ENCODE data around the gene CAPN13. TPM values are rescaled to one million over a fixed set of nuclear protein-coding genes. Genes with fewer than 3 reads are reported as not detected.

CAPN13 gene
- total and polyA plus RNA-seq, 2 of the 4 experiments (the other 2 are of a cell fraction): not detected

DNA sequence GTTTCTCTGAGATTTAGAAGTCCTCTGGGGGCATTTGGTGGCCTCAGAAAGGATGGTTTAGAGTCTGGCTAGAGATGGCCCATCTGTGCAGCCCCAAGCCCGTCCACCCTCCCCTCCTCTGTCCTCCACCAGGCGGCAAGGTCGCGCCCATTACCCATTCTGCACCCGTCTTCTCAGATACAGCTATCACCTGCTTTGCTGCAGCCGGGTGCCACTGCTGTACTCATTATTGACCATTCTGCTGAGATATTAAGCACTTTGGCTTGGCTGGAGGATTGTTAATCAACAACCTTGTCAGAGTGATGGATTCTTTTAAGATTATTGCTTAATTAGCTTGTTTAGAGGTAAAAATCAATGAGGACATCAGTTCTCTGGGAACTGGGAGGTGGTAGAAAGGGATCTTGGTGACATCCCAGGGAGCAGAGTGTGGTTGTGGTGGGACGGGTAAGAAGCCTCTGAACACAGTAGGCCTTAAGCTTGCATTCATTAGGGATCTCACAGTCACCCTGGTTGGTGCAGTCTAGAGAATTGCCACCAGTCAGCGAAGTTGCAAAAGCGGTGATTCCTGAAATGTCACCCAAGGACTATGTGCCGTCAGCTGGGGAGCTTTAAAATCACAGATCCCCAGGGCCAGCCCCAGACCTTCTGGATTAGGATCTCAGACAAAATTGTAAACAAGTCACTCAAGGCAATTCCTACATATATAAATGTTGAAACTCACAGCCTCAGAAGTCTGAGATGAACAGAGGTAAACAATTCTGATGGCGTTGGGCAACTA is 90.9 kb downstream of the CAPN13 start:
- in situ Hi-C loops (cut with MboI; ENCODE audit: low sequenced_read_pairs): loop anchor here (5.0 to 10.0 kb wide), 3 partner anchors 458 to 806 kb away; no protein-coding TSS in a partner anchor
- dilution Hi-C loops (cut with HindIII; ENCODE audit: low sequenced_read_pairs, unreplicated experiment): no loop called here
- intact Hi-C loops (cut with micrococcal nuclease): loop anchor here (10.0 kb wide), 1 partner anchor 718 kb away; no protein-coding TSS in a partner anchor

More for the DNA sequence above, 90.9 kb downstream of the CAPN13 start:
- Histone ChIP-seq H3K14ac (replicated peaks; ENCODE audit: low read depth, low read length) (no peak overlapping the region), H3K4me3 (ENCODE audit: insufficient read depth, low read depth, low read length) (no peak overlapping the region), H2BK15ac (ENCODE audit: low read depth, low read length) (no peak overlapping the region), H3K79me1 (ENCODE audit: low read depth in 1 of 2, low read length in 2 of 2) (no peaks in the 10 kb centered on the region), H3K18ac (ENCODE audit: low read depth, low read length) (no peak overlapping the region), H4K91ac (ENCODE audit: insufficient read depth, low read depth, low read length) (no peak overlapping the region), H2AK5ac (ENCODE audit: low read depth, low read length) (no peak overlapping the region), H4K8ac (ENCODE audit: low read depth in 2 of 2, low read length in 2 of 2) (no peak overlapping the region), H3K27me3 (ENCODE audit: control insufficient read depth, insufficient read depth, low read length) (peaks cover 14% of the 10 kb centered on the region), H3K9ac (ENCODE audit: low read depth, low read length) (no peak overlapping the region), H3K4me1 (ENCODE audit: control insufficient read depth, insufficient read depth, low read length) (no peaks in the 10 kb centered on the region), H2BK120ac (ENCODE audit: low read depth, low read length) (no peak overlapping the region), H3K9me1 (ENCODE audit: insufficient read depth, low read length) (no peaks in the 10 kb centered on the region), H3K56ac (ENCODE audit: extremely low read depth, insufficient read depth, low read length) (no peak overlapping the region), H3K4me2 (ENCODE audit: low read depth, low read length) (no peak overlapping the region), H4K5ac (ENCODE audit: low read depth, low read length) (no peak overlapping the region), H4K20me1 (ENCODE audit: insufficient read depth, low read length) (no peaks in the 10 kb centered on the region), H3K36me3 (ENCODE audit: control insufficient read depth, insufficient read depth, low read length) (no peaks in the 10 kb centered on the region), H2BK20ac (ENCODE audit: low read depth, low read length) (no peak overlapping the region), H3K9me3 (ENCODE audit: control insufficient read depth, insufficient read depth, low read length) (no peaks in the 10 kb centered on the region), H3K4ac (ENCODE audit: low read depth, low read length) (no peak overlapping the region), H3K23ac (ENCODE audit: low read depth, low read length) (no peak overlapping the region), H2BK5ac (ENCODE audit: low read depth, low read length, poor library complexity, severe bottlenecking) (no peak overlapping the region), H2AFZ (replicated peaks; ENCODE audit: low read length, poor library complexity) (no peak overlapping the region), H2AK9ac (replicated peaks; ENCODE audit: low read depth, low read length, poor library complexity) (no peak overlapping the region), H3K27ac (ENCODE audit: insufficient read depth, low read length) (no peak overlapping the region)
- CTCF ChIA-PET: interaction anchor here (1.0 kb wide), 1 partner anchor 551 kb away, joined by 3 read pairs; no protein-coding TSS in a partner anchor
- WGBS, 2 experiments (ENCODE audit: extremely low coverage in 2 of 2, insufficient read length in 1 of 2): 69% methylated on average over 3 of the region's 11 CpGs; no CpG with 5 or more reads in 1 of the 2 experiments
- ATAC-seq (ENCODE audit: low read depth) (no peak), DNase-seq (no peak)
- POLR2A ChIA-PET (ENCODE audit: unreplicated experiment): interaction anchor here (0.5 to 0.6 kb wide), 2 partner anchors 23 to 1122 kb away, joined by 3 to 4 read pairs; no protein-coding TSS in a partner anchor
- no TSS peak for BruUV-seq (replicated peaks)
- no peak for TF ChIP-seq BHLHE40 (IDR thresholded peaks at IDR 0.05; ENCODE audit: low read depth, low read length)
